AG04450 (cell line): ENCODE data around the gene ACAP3. TPM values are rescaled to one million over a fixed set of nuclear protein-coding genes. Genes with fewer than 3 reads are reported as not detected.
A peak's percentile ranks its signal among the peaks of the same experiment; 100 is the strongest.

Source experiments
- CTCF ChIA-PET: fragments of 300-600, 350-600 bp; formaldehyde crosslinking; extraction: SDS; loops from one replicate; lab custom pipeline; 2022; ENCODE audit warnings: antibody characterized with exemption, inconsistent platforms; lab: Charles Lee
- POLR2A ChIA-PET: fragments of 350-600 bp; formaldehyde crosslinking; extraction: SDS; loops from one replicate; lab custom pipeline; 2021; ENCODE audit warnings: antibody characterized with exemption, inconsistent platforms; lab: Yijun Ruan, JAX
- DNase-seq: peaks from one replicate; pipeline ENCODE4 v3.0.0-alpha.2; 2011; ENCODE audit warnings: low read depth, low spot score
- H3K27ac ChIP-seq: one replicate; pipeline ENCODE4 v1.5.1; 2012; ENCODE audit warnings: low read depth, low read length, control low read depth
- H3K27me3 ChIP-seq: one replicate; pipeline ENCODE4 v1.6.0; 2012; ENCODE audit warnings: low read length; ENCODE audit not compliant: control insufficient read depth, insufficient read depth
- H3K4me3 ChIP-seq: 2 replicates; pipeline ENCODE4 v1.5.1; 2011; ENCODE audit warnings: mild to moderate bottlenecking, low read depth, low read length, control low read depth
- H3K9me3 ChIP-seq: 2 replicates; pipeline ENCODE4 v1.5.1; 2012; ENCODE audit warnings: low read length; ENCODE audit not compliant: control insufficient read depth, insufficient read depth
- CTCF ChIP-seq: IDR thresholded peaks from 2 replicates; pipeline ENCODE4 v1.5.1; 2011; ENCODE audit warnings: low read depth, low read length, control low read depth, inconsistent platforms
- polyA plus RNA-seq: library from polyadenylated mRNA; depleted of rRNA; stranded (reverse); fragments of >200 nt; gene quantifications from 2 replicates; pipeline ENCODE4 v1.2.3, GENCODE V29; 2011

Gene ACAP3
- polyA plus RNA-seq, 1 experiment = 17.5 TPM

GRCh38 chr1:1346501-1346890 lies 38.8 kb upstream of the ACAP3 start:
- no peaks in the 10 kb centered on the region; the same call in 1 of the 2 replicates for H3K9me3 ChIP-seq
- ChIA-PET CTCF (no interaction called here), POLR2A (interaction anchor here (1.7 to 1.9 kb wide), 2 partner anchors 12 to 29 kb away, joined by 7 to 12 read pairs; partner anchors contain the start of genes AURKAIP1 and MXRA8)
- H3K4me3 ChIP-seq = peak overlapping the region; percentile 20; the same call in 1 of the 2 replicates
- H3K27me3 ChIP-seq = no peaks in the 10 kb centered on the region
- no peak for TF ChIP-seq CTCF
- peak overlapping the region; percentile 11 for H3K27ac ChIP-seq
- DNase-seq = no peak

- H3K27ac ChIP-seq = peak overlapping the region; percentile 22
- POLR2A ChIA-PET = no interaction called here
- DNase-seq = no peak
- no peaks in the 10 kb centered on the region for H3K27me3 ChIP-seq
- no peak for TF ChIP-seq CTCF
- CTCF ChIA-PET = interaction anchor here (0.7 kb wide), 1 partner anchor 27 kb away, joined by 3 read pairs; no protein-coding TSS in a partner anchor
- H3K9me3 ChIP-seq = no peaks in the 10 kb centered on the region; the same call in 1 of the 2 replicates
- H3K4me3 ChIP-seq = no peak overlapping the region
Observed at GRCh38 chr1:1345860-1346500, 38.2 kb upstream of the ACAP3 start.

- TF ChIP-seq CTCF = no peak
- Histone ChIP-seq H3K27ac (peak overlapping the region; percentile 22), H3K4me3 (no peak overlapping the region), H3K27me3 (no peaks in the 10 kb centered on the region), H3K9me3 (no peaks in the 10 kb centered on the region; the same call in 1 of the 2 replicates)
- CTCF ChIA-PET = interaction anchor here (0.6 to 2.1 kb wide), 3 partner anchors 10 to 51 kb away, joined by 3 to 6 read pairs (median 5); no protein-coding TSS in a partner anchor
- POLR2A ChIA-PET = no interaction called here
- no peak for DNase-seq
Observed at GRCh38 chr1:1345384-1345783, 37.7 kb upstream of the ACAP3 start.

GRCh38 chr1:1344655-1345361 lies 37.1 kb upstream of the ACAP3 start:
- TF ChIP-seq CTCF = peak; percentile 26; the same call in 1 of the 2 replicates
- ChIA-PET POLR2A (interaction anchor here (0.6 to 0.7 kb wide), 2 partner anchors 30 to 185 kb away, joined by 3 read pairs; partner anchors contain the start of gene AURKAIP1), CTCF (interaction anchor here (0.6 to 2.1 kb wide), 2 partner anchors 9 to 52 kb away, joined by 5 to 6 read pairs; no protein-coding TSS in a partner anchor)
- no peaks in the 10 kb centered on the region for H3K27me3 ChIP-seq
- no peak overlapping the region for H3K4me3 ChIP-seq
- peak overlapping the region; percentile 21 for H3K27ac ChIP-seq
- H3K9me3 ChIP-seq = no peaks in the 10 kb centered on the region; the same call in 1 of the 2 replicates
- DNase-seq = no peak
